Ovary (tissue), 9 donors: ENCODE measurements around the gene PTPRG. TPM values are rescaled to one million over a fixed set of nuclear protein-coding genes. Genes with fewer than 3 reads are reported as not detected.

Source experiments
- DNase-seq, 5 donors: peaks; one replicate each; pipeline ENCODE4 v3.0.0-alpha.2; 2019 to 2020
- H3K27ac ChIP-seq, 2 donors: fragments of 200-600 bp; one replicate each; pipeline versions ENCODE4 v1.5.1 to v1.8.0; 2019 to 2022
- H3K27me3 ChIP-seq: fragments of 200-600 bp; one replicate; pipeline ENCODE4 v1.8.0; 2022
- H3K36me3 ChIP-seq: fragments of 200-600 bp; sonication (generic); one replicate; pipeline ENCODE4 v1.5.1; 2019
- H3K4me1 ChIP-seq: one replicate; pipeline ENCODE4 v1.8.1; 2013; ENCODE audit warnings: mild to moderate bottlenecking, moderate library complexity; ENCODE audit not compliant: insufficient read depth
- H3K4me3 ChIP-seq: fragments of 200-600 bp; sonication (generic); one replicate; pipeline ENCODE4 v1.5.1; 2017
- H3K9me3 ChIP-seq, 2 donors: fragments of 200-600 bp in 1 of 2; sonication (generic) in 1 of 2; one replicate each; pipeline versions ENCODE4 v1.5.1 to v1.8.1; 2013 to 2019; ENCODE audit warnings: mild to moderate bottlenecking in 1 of 2, moderate library complexity in 1 of 2
- EP300 ChIP-seq: sonication (generic); formaldehyde crosslinking; IDR thresholded peaks from one replicate; pipeline ENCODE4 v1.6.1; 2017; ENCODE audit warnings: antibody characterized with exemption
- POLR2A ChIP-seq: fragments of 450-650 bp; IDR thresholded peaks from one replicate; pipeline ENCODE4 v1.6.1; 2017; ENCODE audit warnings: antibody characterized with exemption, mild to moderate bottlenecking, moderate library complexity
- WGBS, 3 donors: extraction: QIAGEN DNeasy Blood & Tissue Kit in 1 of 3; methylation state at CpG; one replicate each; pipeline versions ENCODE4 v1.1.5 to v1.1.7; 2013 to 2017; 5-methylcytosine and 5-hydroxymethylcytosine counted together
- intact Hi-C, 4 donors: fragments of 100-400 bp; cut with DNase I; formaldehyde crosslinking; loops; one replicate each; pipeline versions ENCODE4 v1.11.0 to v1.15.1; 2022 to 2023
- polyA plus RNA-seq, 2 donors: library from polyadenylated mRNA; stranded (reverse); fragments of 200-250 nt in 1 of 2; fragments of 350-450 nt in 1 of 2; fragmentation: Illumina TruSeq in 1 of 2; extraction: RNeasy Lipid Tissue Mini Kit (QIAGEN cat#74804) in 1 of 2; gene quantifications; one replicate each; pipeline ENCODE4 v1.2.3, GENCODE V29; 2013 to 2014
- total RNA-seq, 7 donors: library from RNA; depleted of rRNA in 2 of 7; stranded (reverse); fragments of >200 nt in 2 of 7; fragmentation: NEBNext Ultra II Directional in 3 of 7; extraction: Animal tissue kit (Norgen Biotek cat#: 25700) in 3 of 7; gene quantifications; one replicate each; pipeline versions ENCODE4 v1.1.0 to v1.2.4, GENCODE V29; 2016 to 2023
- TF ChIP-seq, protein P1 (sequence below), 3 donors: fragments of 450-650 bp in 2 of 3; fragments of 200-600 bp in 1 of 3; IDR thresholded peaks; one replicate each; pipeline versions ENCODE4 v1.5.1 to v1.8.0; 2016 to 2022; ENCODE audit warnings: antibody characterized with exemption in 3 of 3, mild to moderate bottlenecking in 1 of 3
- donor health status: DM: no; HTN: no; CAD: no; lungs with moderate emphysema.
- donor health status: DM: no; HTN: no; CAD: no.
- donor health status: Bipolar disorder and iron deficiency.
- donor health status: DM: yes; HTN: yes; CAD: no.
- donor health status: DM: no; HTN: no; CAD: no.
- donor health status: DM: yes; HTN: yes; CAD: no.

PTPRG gene
- total and polyA plus RNA-seq, 9 donors = 18.2 to 87.9 (median 47.7) TPM

DNA sequence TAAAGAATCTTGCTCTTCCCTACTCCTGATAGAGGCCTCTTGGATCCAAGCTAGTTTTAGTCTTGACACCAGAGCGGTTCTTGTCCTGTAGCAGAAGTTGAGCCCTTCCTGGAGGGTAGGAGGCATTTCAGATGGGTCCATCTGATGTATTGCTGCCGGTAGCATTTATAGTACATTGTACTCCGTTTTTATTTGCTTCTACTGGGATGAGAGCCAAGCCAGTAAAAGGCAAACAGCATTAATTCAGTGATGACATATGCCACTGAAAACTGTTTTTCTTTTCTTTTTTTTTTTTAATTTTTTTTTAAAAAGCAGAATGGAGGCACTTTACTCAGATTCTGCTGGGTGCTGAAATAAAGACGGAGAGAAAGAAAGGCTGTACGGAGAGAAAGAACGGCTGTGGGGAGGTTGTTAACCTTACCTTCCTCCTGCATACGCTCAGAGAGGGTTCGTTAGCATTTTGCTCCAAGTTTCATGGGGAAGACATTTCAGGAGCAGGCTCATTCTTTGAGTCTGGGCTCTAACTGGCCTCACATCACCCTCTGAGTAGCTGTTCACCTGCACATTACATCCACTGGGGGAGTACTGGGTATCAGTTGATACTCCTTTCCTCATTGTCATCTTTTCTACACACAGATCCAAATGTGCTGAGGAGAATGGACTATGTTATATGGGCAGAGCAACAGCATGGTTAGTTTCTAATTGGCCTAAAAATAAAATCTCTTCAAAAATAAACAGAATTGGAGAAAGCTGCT, 650.5 kb downstream of the PTPRG start:
- WGBS, 3 donors = 68 to 78% (median 73%) methylated on average over 8 of the region's 8 CpGs
- TF ChIP-seq, protein P1, sequence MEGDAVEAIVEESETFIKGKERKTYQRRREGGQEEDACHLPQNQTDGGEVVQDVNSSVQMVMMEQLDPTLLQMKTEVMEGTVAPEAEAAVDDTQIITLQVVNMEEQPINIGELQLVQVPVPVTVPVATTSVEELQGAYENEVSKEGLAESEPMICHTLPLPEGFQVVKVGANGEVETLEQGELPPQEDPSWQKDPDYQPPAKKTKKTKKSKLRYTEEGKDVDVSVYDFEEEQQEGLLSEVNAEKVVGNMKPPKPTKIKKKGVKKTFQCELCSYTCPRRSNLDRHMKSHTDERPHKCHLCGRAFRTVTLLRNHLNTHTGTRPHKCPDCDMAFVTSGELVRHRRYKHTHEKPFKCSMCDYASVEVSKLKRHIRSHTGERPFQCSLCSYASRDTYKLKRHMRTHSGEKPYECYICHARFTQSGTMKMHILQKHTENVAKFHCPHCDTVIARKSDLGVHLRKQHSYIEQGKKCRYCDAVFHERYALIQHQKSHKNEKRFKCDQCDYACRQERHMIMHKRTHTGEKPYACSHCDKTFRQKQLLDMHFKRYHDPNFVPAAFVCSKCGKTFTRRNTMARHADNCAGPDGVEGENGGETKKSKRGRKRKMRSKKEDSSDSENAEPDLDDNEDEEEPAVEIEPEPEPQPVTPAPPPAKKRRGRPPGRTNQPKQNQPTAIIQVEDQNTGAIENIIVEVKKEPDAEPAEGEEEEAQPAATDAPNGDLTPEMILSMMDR (IDR thresholded peaks at IDR 0.05) = no peak
- TF ChIP-seq POLR2A (no peak), EP300 (no peak)
- Histone ChIP-seq H3K4me3 (no peak overlapping the region), H3K27ac (no peak overlapping the region), H3K27me3 (no peaks in the 10 kb centered on the region), H3K9me3 (no peaks in the 10 kb centered on the region), H3K36me3 (no peaks in the 10 kb centered on the region), H3K4me1 (no peaks in the 10 kb centered on the region)
- intact Hi-C loops = no loop called here
- no peak for DNase-seq

- Histone ChIP-seq H3K36me3 (no peaks in the 10 kb centered on the region), H3K4me3 (no peak overlapping the region), H3K4me1 (no peaks in the 10 kb centered on the region), H3K27ac (no peak overlapping the region), H3K9me3 (no peaks in the 10 kb centered on the region), H3K27me3 (no peaks in the 10 kb centered on the region)
- TF ChIP-seq, protein P1 (IDR thresholded peaks at IDR 0.05) = no peak
- TF ChIP-seq EP300 (no peak), POLR2A (no peak)
- WGBS, 3 donors = 95 to 96% (median 95%) methylated on average over 4 of the region's 4 CpGs
- intact Hi-C loops = no loop called here
- DNase-seq = no peak
Observed at GRCh38 chr3:62214850-62215249, 653.5 kb downstream of the PTPRG start.

- Histone ChIP-seq H3K27ac (no peak overlapping the region), H3K4me3 (no peak overlapping the region), H3K36me3 (no peaks in the 10 kb centered on the region), H3K4me1 (peaks cover 3% of the 10 kb centered on the region), H3K9me3 (no peaks in the 10 kb centered on the region), H3K27me3 (no peaks in the 10 kb centered on the region)
- no peak for DNase-seq
- TF ChIP-seq, protein P1 (IDR thresholded peaks at IDR 0.05) = no peak
- TF ChIP-seq EP300 (no peak), POLR2A (no peak)
- intact Hi-C loops = no loop called here
Observed at GRCh38 chr3:62220616-62221015, 659.2 kb downstream of the PTPRG start.

- H3K9me3 ChIP-seq = no peaks in the 10 kb centered on the region
- no peak for DNase-seq
- WGBS, 3 donors = 12 to 35% (median 12%) methylated on average over 2 of the region's 2 CpGs
- intact Hi-C loops = no loop called here
- no peak overlapping the region for H3K27ac ChIP-seq
- TF ChIP-seq POLR2A (no peak), EP300 (no peak)
- TF ChIP-seq, protein P1 (IDR thresholded peaks at IDR 0.05) = no peak
- no peak overlapping the region for H3K4me3 ChIP-seq
- H3K4me1 ChIP-seq = peaks cover 3% of the 10 kb centered on the region
- H3K36me3 ChIP-seq = no peaks in the 10 kb centered on the region
- no peaks in the 10 kb centered on the region for H3K27me3 ChIP-seq
Observed at GRCh38 chr3:62225051-62225450, 663.7 kb downstream of the PTPRG start.
